GM18498 (cell line): Measurements from ENCODE around the gene EFNA3.

Experiments used
- ATAC-seq: cut with Tn5 transposase; IDR thresholded peaks from one replicate; pipeline ENCODE4 v1.9.1; 2021; ENCODE audit warnings: mild to moderate bottlenecking, moderate library complexity; ENCODE audit not compliant: unreplicated experiment

EFNA3 gene

GRCh38 chr1:155083052-155083541 lies 4.5 kb downstream of the EFNA3 start:
- no peak for ATAC-seq

GRCh38 chr1:155083865-155084721 lies 5.5 kb downstream of the EFNA3 start:
- peak; percentile 1 for ATAC-seq

GRCh38 chr1:155084722-155085503 lies 6.3 kb downstream of the EFNA3 start:
- peak; percentile 79 for ATAC-seq

GRCh38 chr1:155085504-155086127 lies 7.0 kb downstream of the EFNA3 start:
- ATAC-seq, result no peak

GRCh38 chr1:155086128-155086741 lies 7.6 kb downstream of the EFNA3 start:
- ATAC-seq, result no peak

GRCh38 chr1:155086856-155087535 lies 8.4 kb downstream of the EFNA3 start:
- ATAC-seq, result no peak

- ATAC-seq, result no peak
These were observed 12.7 kb downstream of the EFNA3 start for GRCh38 chr1:155091071-155092051.

- ATAC-seq, result no peak
These were observed 13.5 kb downstream of the EFNA3 start for GRCh38 chr1:155092131-155092530.

- no peak for ATAC-seq
These were observed 14.0 kb downstream of the EFNA3 start for GRCh38 chr1:155092641-155093040.

GRCh38 chr1:155093911-155094621 lies 15.4 kb downstream of the EFNA3 start:
- ATAC-seq, result no peak

GRCh38 chr1:155094622-155094948 lies 15.9 kb downstream of the EFNA3 start:
- no peak for ATAC-seq

GRCh38 chr1:155099331-155099730 lies 20.7 kb downstream of the EFNA3 start:
- ATAC-seq, result no peak

GRCh38 chr1:155103325-155103724 lies 24.7 kb downstream of the EFNA3 start:
- ATAC-seq, result no peak

- ATAC-seq, result no peak
These were observed 26.2 kb downstream of the EFNA3 start for GRCh38 chr1:155104605-155105534.

GRCh38 chr1:155105604-155106011 lies 27.0 kb downstream of the EFNA3 start:
- no peak for ATAC-seq

GRCh38 chr1:155106862-155107261 lies 28.2 kb downstream of the EFNA3 start:
- ATAC-seq, result no peak
